Neural progenitor cell (in vitro differentiated cells): ENCODE data around the gene CYP39A1. TPM values are rescaled to one million over a fixed set of nuclear protein-coding genes. Genes with fewer than 3 reads are reported as not detected.

Source experiments
- DNase-seq: peaks from one replicate; pipeline ENCODE4 v3.0.0-alpha.2; 2016; ENCODE audit warnings: low spot score
- H2AFZ ChIP-seq: fragments of 200-600 bp; sonication (generic); replicated peaks from 2 replicates; pipeline ENCODE4 v1.6.1; 2016; ENCODE audit warnings: antibody characterized with exemption
- H3F3A ChIP-seq: fragments of 200-600 bp; sonication (generic); 2 replicates; pipeline ENCODE4 v1.6.1; 2016; ENCODE audit warnings: antibody characterized with exemption, low read depth
- H3K27ac ChIP-seq: fragments of 200-600 bp; sonication (generic); 2 replicates; pipeline ENCODE4 v1.5.1; 2016; ENCODE audit warnings: mild to moderate bottlenecking
- H3K27me3 ChIP-seq: fragments of 200-600 bp; sonication (generic); 2 replicates; pipeline ENCODE4 v1.6.1; 2016; ENCODE audit warnings: mild to moderate bottlenecking, moderate library complexity
- H3K36me3 ChIP-seq: fragments of 200-600 bp; sonication (generic); 2 replicates; pipeline ENCODE4 v1.5.1; 2016
- H3K4me1 ChIP-seq: fragments of 200-600 bp; sonication (generic); 2 replicates; pipeline ENCODE4 v1.6.1; 2016; ENCODE audit warnings: mixed run types
- H3K4me2 ChIP-seq: fragments of 200-600 bp; sonication (generic); 2 replicates; pipeline ENCODE4 v1.6.1; 2016
- H3K4me3 ChIP-seq: fragments of 200-600 bp; sonication (generic); 2 replicates; pipeline ENCODE4 v1.5.1; 2016
- H3K79me2 ChIP-seq: fragments of 200-600 bp; sonication (generic); 2 replicates; pipeline ENCODE4 v1.6.1; 2016; ENCODE audit warnings: low read depth
- H3K9ac ChIP-seq: fragments of 200-600 bp; sonication (generic); 2 replicates; pipeline ENCODE4 v1.6.1; 2016
- H3K9me3 ChIP-seq: fragments of 200-600 bp; sonication (generic); 2 replicates; pipeline ENCODE4 v1.5.1; 2016; ENCODE audit warnings: low read depth
- H4K20me1 ChIP-seq: fragments of 200-600 bp; sonication (generic); 2 replicates; pipeline ENCODE4 v1.6.1; 2016; ENCODE audit warnings: low read depth
- H3K27ac Mint-ChIP-seq: 3 replicates; pipeline ENCODE4 v1.8.0; 2021; ENCODE audit warnings: mixed read lengths
- H3K27me3 Mint-ChIP-seq: 2 replicates; pipeline ENCODE4 v1.8.0; 2022; ENCODE audit warnings: low read depth, mild to moderate bottlenecking, inconsistent platforms, moderate library complexity, mixed read lengths; ENCODE audit not compliant: insufficient read depth
- H3K36me3 Mint-ChIP-seq: 3 replicates; pipeline ENCODE4 v1.8.0; 2021; ENCODE audit warnings: mixed read lengths
- H3K4me1 Mint-ChIP-seq: 3 replicates; pipeline ENCODE4 v1.8.0; 2021; ENCODE audit warnings: mixed read lengths
- H3K4me3 Mint-ChIP-seq: 3 replicates; pipeline ENCODE4 v1.8.0; 2021; ENCODE audit warnings: mild to moderate bottlenecking, moderate library complexity, mixed read lengths
- H3K9me3 Mint-ChIP-seq: 3 replicates; pipeline ENCODE4 v1.8.0; 2020; ENCODE audit warnings: mixed read lengths
- EZH2 ChIP-seq: fragments of 200-600 bp; sonication (generic); IDR thresholded peaks from 2 replicates; pipeline ENCODE4 v1.6.1; 2017; ENCODE audit warnings: antibody characterized with exemption, mild to moderate bottlenecking, moderate library complexity
- EZH2phosphoT487 ChIP-seq: fragments of 200-600 bp; sonication (generic); IDR thresholded peaks from 2 replicates; pipeline ENCODE4 v1.6.1; 2017; ENCODE audit warnings: antibody characterized with exemption
- total RNA-seq: library from RNA; depleted of rRNA; stranded (reverse); fragments of >200 nt; gene quantifications from 2 replicates; pipeline ENCODE4 v1.2.3, GENCODE V29; 2015; ENCODE audit warnings: low replicate concordance
- TF ChIP-seq, protein P1 (sequence below): fragments of 200-600 bp; sonication (generic); IDR thresholded peaks from 2 replicates; pipeline ENCODE4 v1.5.1; 2017; ENCODE audit warnings: antibody characterized with exemption, mild to moderate bottlenecking

The CYP39A1 gene
- total RNA-seq, 1 donor from 2014 or later: 7.1 TPM

DNA sequence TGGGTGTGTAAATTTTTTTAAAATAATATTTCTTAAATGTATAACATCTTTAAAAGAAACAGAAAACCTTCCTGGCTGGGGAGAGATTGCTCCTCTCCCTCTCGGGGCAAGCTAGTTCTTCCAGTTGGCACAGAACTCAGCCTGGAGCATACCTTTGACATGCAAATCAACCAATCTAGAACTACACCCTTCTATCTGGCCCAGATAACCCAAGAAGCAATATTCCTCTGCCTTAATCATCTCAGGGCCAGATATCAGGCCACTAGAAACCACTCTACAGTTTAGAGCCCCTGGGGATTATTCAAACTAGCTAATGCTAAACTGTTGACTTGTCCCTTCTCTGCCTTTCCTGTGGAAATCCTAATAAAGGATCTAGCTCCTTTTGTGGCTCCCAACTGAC, 33.9 kb downstream of the CYP39A1 start:
- Mint-ChIP-seq H3K4me1 (no peaks in the 10 kb centered on the region), H3K27me3 (peaks cover 2% of the 10 kb centered on the region), H3K4me3 (no peak overlapping the region), H3K9me3 (no peaks in the 10 kb centered on the region), H3K27ac (no peak overlapping the region), H3K36me3 (no peaks in the 10 kb centered on the region)
- no peaks in the 10 kb centered on the region for H3K79me2 ChIP-seq
- H3K4me2 ChIP-seq: no peak overlapping the region
- H3K9me3 ChIP-seq: no peaks in the 10 kb centered on the region
- no peak overlapping the region for H3K27ac ChIP-seq
- no peaks in the 10 kb centered on the region for H3K4me1 ChIP-seq
- no peak overlapping the region for H3K9ac ChIP-seq
- no peaks in the 10 kb centered on the region for H3F3A ChIP-seq
- no peak for TF ChIP-seq EZH2
- TF ChIP-seq, protein P1, sequence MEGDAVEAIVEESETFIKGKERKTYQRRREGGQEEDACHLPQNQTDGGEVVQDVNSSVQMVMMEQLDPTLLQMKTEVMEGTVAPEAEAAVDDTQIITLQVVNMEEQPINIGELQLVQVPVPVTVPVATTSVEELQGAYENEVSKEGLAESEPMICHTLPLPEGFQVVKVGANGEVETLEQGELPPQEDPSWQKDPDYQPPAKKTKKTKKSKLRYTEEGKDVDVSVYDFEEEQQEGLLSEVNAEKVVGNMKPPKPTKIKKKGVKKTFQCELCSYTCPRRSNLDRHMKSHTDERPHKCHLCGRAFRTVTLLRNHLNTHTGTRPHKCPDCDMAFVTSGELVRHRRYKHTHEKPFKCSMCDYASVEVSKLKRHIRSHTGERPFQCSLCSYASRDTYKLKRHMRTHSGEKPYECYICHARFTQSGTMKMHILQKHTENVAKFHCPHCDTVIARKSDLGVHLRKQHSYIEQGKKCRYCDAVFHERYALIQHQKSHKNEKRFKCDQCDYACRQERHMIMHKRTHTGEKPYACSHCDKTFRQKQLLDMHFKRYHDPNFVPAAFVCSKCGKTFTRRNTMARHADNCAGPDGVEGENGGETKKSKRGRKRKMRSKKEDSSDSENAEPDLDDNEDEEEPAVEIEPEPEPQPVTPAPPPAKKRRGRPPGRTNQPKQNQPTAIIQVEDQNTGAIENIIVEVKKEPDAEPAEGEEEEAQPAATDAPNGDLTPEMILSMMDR: no peak
- no peaks in the 10 kb centered on the region for H4K20me1 ChIP-seq
- no peak overlapping the region for H3K4me3 ChIP-seq
- DNase-seq: no peak
- no peaks in the 10 kb centered on the region for H3K27me3 ChIP-seq
- no peaks in the 10 kb centered on the region for H3K36me3 ChIP-seq
- no peak overlapping the region for H2AFZ ChIP-seq

DNA sequence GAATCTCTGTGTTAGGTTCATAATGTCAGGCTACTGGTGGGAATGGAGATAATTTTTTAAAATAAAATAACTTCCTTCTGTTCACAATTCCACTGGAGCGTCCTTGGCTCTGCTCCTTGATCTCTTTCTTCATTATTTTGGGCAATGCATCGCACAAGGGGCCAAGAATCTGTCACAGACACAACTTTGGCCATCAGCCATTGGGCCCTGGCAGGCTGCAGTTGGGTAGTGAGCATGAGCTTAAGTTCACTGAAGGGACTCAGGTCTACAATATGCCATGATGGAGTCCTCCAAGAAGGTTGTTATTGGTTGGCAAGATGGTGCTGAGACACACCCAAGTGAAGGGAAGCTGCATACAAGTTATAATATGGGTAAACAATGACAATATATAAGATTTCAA, 40.0 kb downstream of the CYP39A1 start:
- no peak overlapping the region for H3K4me3 ChIP-seq
- no peak overlapping the region for H3K27ac ChIP-seq
- no peak overlapping the region for H3K4me2 ChIP-seq
- no peak for DNase-seq
- no peaks in the 10 kb centered on the region for H3K4me1 Mint-ChIP-seq
- H3K27ac Mint-ChIP-seq: no peak overlapping the region
- no peaks in the 10 kb centered on the region for H3K4me1 ChIP-seq
- no peaks in the 10 kb centered on the region for H4K20me1 ChIP-seq
- H3F3A ChIP-seq: no peaks in the 10 kb centered on the region
- no peaks in the 10 kb centered on the region for H3K9me3 Mint-ChIP-seq
- no peaks in the 10 kb centered on the region for H3K79me2 ChIP-seq
- no peak overlapping the region for H2AFZ ChIP-seq
- TF ChIP-seq, protein P1: no peak
- TF ChIP-seq EZH2 (no peak), EZH2phosphoT487 (no peak)
- no peaks in the 10 kb centered on the region for H3K36me3 Mint-ChIP-seq
- H3K27me3 Mint-ChIP-seq: peaks cover 2% of the 10 kb centered on the region
- no peaks in the 10 kb centered on the region for H3K9me3 ChIP-seq
- no peaks in the 10 kb centered on the region for H3K27me3 ChIP-seq
- no peaks in the 10 kb centered on the region for H3K36me3 ChIP-seq
- no peak overlapping the region for H3K4me3 Mint-ChIP-seq
- no peak overlapping the region for H3K9ac ChIP-seq

DNA sequence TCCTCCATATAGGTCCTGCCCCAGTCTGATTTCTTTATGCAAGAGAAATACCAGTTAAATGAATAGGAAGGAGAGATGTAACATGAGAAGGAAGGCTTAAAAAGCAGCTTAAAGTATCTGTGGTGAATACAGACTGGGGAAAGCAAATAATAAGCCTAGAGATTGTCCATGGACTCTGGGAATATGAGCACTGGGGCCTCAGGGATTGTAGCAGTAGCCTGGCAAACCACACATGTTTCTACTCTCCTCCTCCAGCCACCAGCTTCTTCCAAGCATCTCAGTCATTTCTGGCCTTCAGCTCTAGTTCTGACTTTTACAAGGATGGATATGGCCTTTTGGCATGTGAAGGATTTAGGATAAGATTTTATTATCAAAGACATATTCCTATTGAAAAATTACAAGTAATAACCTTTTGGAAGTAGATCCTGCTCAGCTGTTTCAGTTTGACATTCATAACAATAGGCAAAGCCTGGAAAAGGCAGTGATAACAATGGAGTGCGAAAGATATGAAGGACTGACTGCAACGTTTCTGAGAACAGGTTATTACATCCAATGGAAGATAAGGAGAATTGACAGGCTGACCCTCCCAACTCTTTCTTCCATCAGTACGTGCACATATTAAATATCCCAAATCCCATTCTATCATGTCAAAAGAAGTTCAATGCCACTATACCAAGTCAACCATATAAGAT, 41.6 kb downstream of the CYP39A1 start:
- DNase-seq: no peak
- Histone ChIP-seq H3K9ac (no peak overlapping the region), H3F3A (no peaks in the 10 kb centered on the region), H3K79me2 (no peaks in the 10 kb centered on the region), H3K4me3 (no peak overlapping the region), H3K4me1 (no peaks in the 10 kb centered on the region), H3K27me3 (no peaks in the 10 kb centered on the region), H3K27ac (no peak overlapping the region), H3K4me2 (no peak overlapping the region), H3K9me3 (no peaks in the 10 kb centered on the region), H2AFZ (no peak overlapping the region), H3K36me3 (no peaks in the 10 kb centered on the region), H4K20me1 (no peaks in the 10 kb centered on the region)
- H3K27ac Mint-ChIP-seq: no peak overlapping the region
- H3K4me1 Mint-ChIP-seq: no peaks in the 10 kb centered on the region
- no peaks in the 10 kb centered on the region for H3K27me3 Mint-ChIP-seq
- H3K9me3 Mint-ChIP-seq: no peaks in the 10 kb centered on the region
- TF ChIP-seq, protein P1: no peak
- TF ChIP-seq EZH2 (no peak), EZH2phosphoT487 (no peak)
- no peaks in the 10 kb centered on the region for H3K36me3 Mint-ChIP-seq
- no peak overlapping the region for H3K4me3 Mint-ChIP-seq
